Breast epithelium (tissue), 4 donors: ENCODE measurements around the gene STX10. TPM values are rescaled to one million over a fixed set of nuclear protein-coding genes. Genes with fewer than 3 reads are reported as not detected.

Experiments
- DNase-seq, 2 donors: peaks; one replicate each; pipeline ENCODE4 v3.0.0-alpha.2; 2019; ENCODE audit warnings: low spot score in 2 of 2
- H3K27ac ChIP-seq, 2 donors: fragments of 200-600 bp; sonication (generic) in 1 of 2; one replicate each; pipeline ENCODE4 v1.5.1; 2016 to 2019; ENCODE audit warnings: mild to moderate bottlenecking in 1 of 2
- H3K27me3 ChIP-seq, 2 donors: fragments of 200-600 bp; sonication (generic) in 1 of 2; one replicate each; pipeline versions ENCODE4 v1.5.1 to v1.6.0; 2017 to 2019; ENCODE audit warnings: control low read depth in 1 of 2, mild to moderate bottlenecking in 1 of 2
- H3K36me3 ChIP-seq: fragments of 200-600 bp; one replicate; pipeline ENCODE4 v1.5.1; 2019
- H3K4me1 ChIP-seq, 2 donors: fragments of 200-600 bp; sonication (generic); one replicate each; pipeline ENCODE4 v1.5.1; 2016 to 2019; ENCODE audit warnings: control low read depth in 1 of 2
- H3K4me3 ChIP-seq, 3 donors: fragments of 200-600 bp; sonication (generic); 1 replicate in 2 of 3; 2 replicates in 1 of 3; pipeline ENCODE4 v1.5.1; 2016 to 2019; ENCODE audit warnings: mild to moderate bottlenecking in 3 of 3, moderate library complexity in 2 of 3
- H3K9me3 ChIP-seq, 2 donors: fragments of 200-600 bp; sonication (generic) in 1 of 2; one replicate each; pipeline ENCODE4 v1.5.1; 2016 to 2019; ENCODE audit warnings: control low read depth in 1 of 2
- CTCF ChIP-seq, 3 donors: fragments of 450-650 bp; IDR thresholded peaks; one replicate each; pipeline ENCODE4 v1.5.1; 2016 to 2017; ENCODE audit warnings: antibody characterized with exemption in 3 of 3, mild to moderate bottlenecking in 3 of 3, moderate library complexity in 3 of 3
- POLR2A ChIP-seq: fragments of 450-650 bp; IDR thresholded peaks from one replicate; pipeline ENCODE4 v1.6.1; 2016; ENCODE audit warnings: antibody characterized with exemption, mild to moderate bottlenecking, moderate library complexity
- POLR2AphosphoS5 ChIP-seq, 3 donors: sonication (generic); formaldehyde crosslinking; IDR thresholded peaks; one replicate each; pipeline ENCODE4 v1.6.1; 2017; ENCODE audit warnings: antibody characterized with exemption in 3 of 3
- intact Hi-C: fragments of 100-400 bp; cut with DNase I; formaldehyde crosslinking; loops from one replicate; pipeline ENCODE4 v1.15.1; 2023; ENCODE audit warnings: low total_unique reads
- total RNA-seq, 3 donors: library from RNA; depleted of rRNA; stranded (reverse); fragments of >200 nt; gene quantifications; one replicate each; pipeline ENCODE4 v1.1.0, GENCODE V29; 2016

The STX10 gene
- total RNA-seq, 3 donors from 2014 or later, result 74.6 to 78.3 (median 75.2) TPM

DNA sequence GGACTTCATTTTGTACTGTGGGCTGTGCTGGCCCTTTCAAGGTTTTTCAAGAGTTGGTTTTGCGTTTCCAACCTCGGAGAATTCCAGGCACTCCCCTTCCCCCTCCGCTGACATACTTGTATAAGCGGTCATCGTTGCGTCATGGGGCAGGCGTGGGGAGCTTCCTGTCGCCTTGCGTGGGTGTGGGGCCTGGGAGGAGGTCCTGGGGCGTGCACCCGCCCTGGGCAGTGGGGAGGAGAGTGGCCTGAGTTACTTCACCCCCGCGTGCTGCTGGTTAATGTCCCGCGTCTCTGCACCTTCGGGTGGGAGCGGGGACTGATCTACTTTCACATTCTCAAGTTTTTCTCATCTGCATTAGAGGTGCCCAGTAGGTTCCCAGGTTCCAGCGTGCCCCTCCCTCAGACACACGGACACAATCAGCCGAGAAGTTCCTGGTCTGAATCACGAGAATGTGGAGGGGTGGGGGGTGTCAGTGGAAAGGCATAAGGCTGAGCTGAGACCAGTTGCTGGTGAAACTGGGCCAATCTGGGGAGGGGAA, 4.1 kb upstream of the STX10 start:
- TF ChIP-seq POLR2A (peak; percentile 74), POLR2AphosphoS5 (IDR thresholded peaks at IDR 0.05) (peak; percentile 89 to 100 (median 92)), CTCF (IDR thresholded peaks at IDR 0.05) (peak in 1 of 3 donors; percentile 44)
- intact Hi-C loops, result no loop called here
- H3K4me1 ChIP-seq, result peaks cover 0 to 9% of the 10 kb centered on the region in 2 donors

DNA sequence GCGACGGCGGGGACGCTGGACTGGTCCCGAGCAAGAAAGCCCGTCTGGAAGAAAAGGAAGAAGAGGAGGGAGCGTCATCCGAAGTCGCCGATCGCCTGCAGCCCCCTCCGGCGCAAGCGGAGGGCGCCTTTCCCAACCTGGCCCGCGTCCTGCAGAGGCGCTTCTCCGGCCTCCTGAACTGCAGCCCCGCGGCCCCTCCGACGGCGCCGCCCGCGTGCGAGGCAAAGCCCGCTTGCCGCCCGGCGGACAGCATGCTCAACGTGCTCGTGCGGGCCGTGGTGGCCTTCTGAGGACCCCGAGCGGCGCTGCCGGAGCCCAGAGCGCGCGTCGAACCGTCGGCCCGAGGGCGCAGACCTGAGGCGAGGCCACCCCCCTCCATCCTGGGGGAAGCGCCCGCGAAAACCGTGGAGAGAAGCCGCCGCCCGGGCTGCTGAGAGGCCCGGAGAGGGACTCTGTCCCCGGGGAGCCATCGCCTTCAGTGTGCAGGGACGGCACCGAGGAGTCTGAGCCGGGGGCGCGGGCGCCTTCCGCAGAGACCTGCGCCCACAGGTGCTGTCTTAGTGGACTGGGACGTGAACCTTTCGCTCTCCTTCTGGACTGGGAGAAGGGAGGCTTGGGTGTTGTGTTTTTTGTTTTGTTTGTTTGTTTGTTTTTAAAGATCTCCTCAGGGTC, 3.5 kb upstream of the STX10 start:
- peaks cover 4 to 9% of the 10 kb centered on the region in 2 donors for H3K4me1 ChIP-seq
- H3K4me3 ChIP-seq, result peak overlapping the region; percentile 72 to 84 (median 77)
- intact Hi-C loops, result no loop called here
- no peaks in the 10 kb centered on the region for H3K27me3 ChIP-seq
- peak in 1 of 2 donors; percentile 35 for DNase-seq
- no peaks in the 10 kb centered on the region for H3K9me3 ChIP-seq
- H3K36me3 ChIP-seq, result no peaks in the 10 kb centered on the region
- H3K27ac ChIP-seq, result peak overlapping the region; percentile 99 to 100
- TF ChIP-seq POLR2AphosphoS5 (IDR thresholded peaks at IDR 0.05) (peak in 2 of 3 donors; percentile 19 to 38), CTCF (IDR thresholded peaks at IDR 0.05) (no peak)

More for the DNA sequence above, 4.1 kb upstream of the STX10 start:
- Histone ChIP-seq H3K36me3 (no peaks in the 10 kb centered on the region), H3K27me3 (no peaks in the 10 kb centered on the region), H3K27ac (peak overlapping the region; percentile 99 to 100), H3K4me3 (peak overlapping the region; percentile 72 to 84 (median 77)), H3K9me3 (no peaks in the 10 kb centered on the region)
- peak; percentile 93 to 96 for DNase-seq

GRCh38 chr19:13152974-13153568, 2.9 kb upstream of the STX10 start:
- Histone ChIP-seq H3K4me3 (peak overlapping the region; percentile 72 to 84 (median 77)), H3K36me3 (no peaks in the 10 kb centered on the region), H3K9me3 (no peaks in the 10 kb centered on the region), H3K4me1 (peaks cover 5 to 9% of the 10 kb centered on the region in 2 donors), H3K27ac (peak overlapping the region; percentile 99 to 100), H3K27me3 (no peaks in the 10 kb centered on the region)
- TF ChIP-seq POLR2AphosphoS5 (IDR thresholded peaks at IDR 0.05) (peak; percentile 100), CTCF (IDR thresholded peaks at IDR 0.05) (peak in 1 of 3 donors; percentile 24), POLR2A (peak; percentile 100)
- intact Hi-C loops, result no loop called here
- peak; percentile 97 to 99 for DNase-seq

DNA sequence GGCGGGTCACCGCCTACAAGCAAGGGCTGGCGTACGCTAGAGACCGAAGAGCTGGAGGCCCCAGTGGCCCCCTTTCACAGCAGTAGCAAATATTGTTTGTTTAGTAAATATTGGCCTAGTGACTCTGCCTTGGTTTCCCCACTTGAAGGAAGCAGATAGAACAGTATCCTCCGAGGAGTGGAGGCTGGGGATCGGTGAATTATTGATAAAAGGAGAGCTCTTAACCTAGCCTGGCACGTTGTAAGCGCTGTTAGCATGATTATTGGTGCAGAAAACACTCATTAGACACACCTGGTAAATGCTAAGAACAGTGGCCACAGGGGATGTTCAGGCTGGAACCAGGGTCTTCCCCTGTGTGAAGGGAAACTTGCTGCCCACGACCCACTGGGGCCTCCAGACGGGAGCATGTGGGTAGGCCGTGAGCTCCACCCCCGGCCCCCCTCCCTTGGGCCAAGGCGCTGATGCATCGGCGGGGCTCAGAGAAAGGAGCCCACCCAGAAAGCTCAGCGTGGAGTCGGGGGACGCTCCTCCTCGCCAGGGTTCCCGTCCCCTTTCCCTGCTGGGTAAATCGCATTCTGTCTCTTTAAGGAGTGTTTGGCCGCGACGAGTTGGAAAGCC, 2.3 kb upstream of the STX10 start:
- no peak for TF ChIP-seq CTCF (IDR thresholded peaks at IDR 0.05)
- TF ChIP-seq POLR2A, result no peak
- no peak for TF ChIP-seq POLR2AphosphoS5 (IDR thresholded peaks at IDR 0.05)
- no peaks in the 10 kb centered on the region for H3K27me3 ChIP-seq
- DNase-seq, result no peak
- peak overlapping the region; percentile 72 to 84 (median 77) for H3K4me3 ChIP-seq
- H3K4me1 ChIP-seq, result peaks cover 5 to 9% of the 10 kb centered on the region in 2 donors
- H3K36me3 ChIP-seq, result no peaks in the 10 kb centered on the region
- intact Hi-C loops, result no loop called here
- H3K27ac ChIP-seq, result peak overlapping the region; percentile 99 to 100
- no peaks in the 10 kb centered on the region for H3K9me3 ChIP-seq
